ENCODE measurements around the gene ADAMTS7. TPM values are rescaled to one million over a fixed set of nuclear protein-coding genes. Genes with fewer than 3 reads are reported as not detected.
"Not testable (repeated sequence)": the region's sequence is repeated elsewhere in the genome, so short reads cannot be mapped to it uniquely, and the experiment has no call there.

The ADAMTS7 gene
- total and polyA plus RNA-seq, 12 donors, result 3.5 to 47.0 (median 17.9) TPM

- H3K4me1 ChIP-seq, result peaks cover 0 to 7% (median under 1%) of the 10 kb centered on the region in 9 donors
- DNase-seq (no peak), ATAC-seq (no peak)
- H3K36me3 ChIP-seq, result peaks cover 0 to 8% (median 0%) of the 10 kb centered on the region in 9 donors
- WGBS, 2 donors, result 95 to 97% methylated on average over 5 to 10 of the region's 11 CpGs
- no peak for TF ChIP-seq CTCF (IDR thresholded peaks at IDR 0.05)
- no peaks in the 10 kb centered on the region for H3K27me3 ChIP-seq
- no peaks in the 10 kb centered on the region for H3K9me3 ChIP-seq
- intact Hi-C loops (cut with DNase I), result loop anchor here in 4 of 10 donors (10.0 kb wide), 2 partner anchors 102 to 798 kb away; partner anchors contain the start of gene MORF4L1 (in 1 of the 4)
- no peak overlapping the region for H3K4me3 ChIP-seq
- H3K27ac ChIP-seq, result no peak overlapping the region
These were observed 38.5 kb downstream of the ADAMTS7 start for GRCh38 chr15:78772738-78773137.

- 94 to 97% methylated on average over 23 of the region's 23 CpGs for WGBS, 2 donors
- H3K9me3 ChIP-seq, H3K4me3 ChIP-seq, H3K4me1 ChIP-seq, H3K27me3 ChIP-seq, H3K36me3 ChIP-seq, ATAC-seq, H3K27ac ChIP-seq, DNase-seq: not testable (repeated sequence)
- intact Hi-C loops (cut with DNase I), result loop anchor here in 4 of 10 donors (10.0 kb wide), 2 partner anchors 103 to 797 kb away; partner anchors contain the start of gene MORF4L1 (in 1 of the 4)
These were observed 39.7 kb downstream of the ADAMTS7 start for GRCh38 chr15:78771436-78772000.

GRCh38 chr15:78771020-78771419, 40.2 kb downstream of the ADAMTS7 start:
- H3K36me3 ChIP-seq, H3K27ac ChIP-seq, H3K27me3 ChIP-seq, H3K9me3 ChIP-seq, H3K4me1 ChIP-seq, DNase-seq, ATAC-seq, H3K4me3 ChIP-seq: not testable (repeated sequence)
- intact Hi-C loops (cut with DNase I), result loop anchor here in 4 of 10 donors (10.0 kb wide), 2 partner anchors 104 to 796 kb away; partner anchors contain the start of gene MORF4L1 (in 1 of the 4)
- WGBS, 2 donors, result 96% methylated on average over 9 of the region's 9 CpGs

GRCh38 chr15:78769473-78770225, 41.6 kb downstream of the ADAMTS7 start:
- H3K27me3 ChIP-seq, ATAC-seq, H3K4me1 ChIP-seq, DNase-seq, H3K27ac ChIP-seq, H3K36me3 ChIP-seq, H3K4me3 ChIP-seq, H3K9me3 ChIP-seq: not testable (repeated sequence)
- intact Hi-C loops (cut with DNase I), result loop anchor here in 5 of 10 donors (10.0 kb wide), 3 partner anchors 45 to 795 kb away; partner anchors contain the start of genes ADAMTS7 (in 1 of the 5) and MORF4L1 (in 1 of the 5)
- whole genome bisulfite sequencing, 2 donors, result 81 to 85% methylated on average over 11 to 12 of the region's 12 CpGs

- H3K36me3 ChIP-seq, result peaks cover 0 to 8% (median 0%) of the 10 kb centered on the region in 9 donors
- no peak for DNase-seq
- WGBS, 2 donors, result 89 to 90% methylated on average over 18 of the region's 18 CpGs
- H3K4me3 ChIP-seq, result no peak overlapping the region
- H3K4me1 ChIP-seq, result peaks cover 0 to 6% (median 0%) of the 10 kb centered on the region in 9 donors
- no peaks in the 10 kb centered on the region for H3K9me3 ChIP-seq
- ATAC-seq, result no peak
- TF ChIP-seq CTCF (IDR thresholded peaks at IDR 0.05), result no peak
- no peaks in the 10 kb centered on the region for H3K27me3 ChIP-seq
- H3K27ac ChIP-seq, result no peak overlapping the region
- intact Hi-C loops (cut with DNase I), result loop anchor here in 1 of 10 donors (10.0 kb wide), 1 partner anchor 46 kb away; the partner anchor contains the start of gene ADAMTS7
These were observed 42.5 kb downstream of the ADAMTS7 start for GRCh38 chr15:78768531-78769408.
